HepG2 (cell line): Measurements from ENCODE around the gene AKR1A1. TPM values are rescaled to one million over a fixed set of nuclear protein-coding genes. Genes with fewer than 3 reads are reported as not detected.

Experiments
- ATF7 ChIP-seq, 2 experiments: fragments of 450-650 bp in 1 of 2; sonication (generic) in 1 of 2; formaldehyde crosslinking in 1 of 2; IDR thresholded peaks; 2 replicates each; pipeline versions ENCODE4 v1.4.0 to v1.6.1; 2016 to 2020; ENCODE audit warnings: antibody characterized with exemption in 1 of 2, mild to moderate bottlenecking in 1 of 2, missing genetic modification reagents in 1 of 2
- CAMTA2 ChIP-seq: sonication (generic); formaldehyde crosslinking; IDR thresholded peaks from 2 replicates; pipeline ENCODE4 v1.4.0; 2020; ENCODE audit warnings: mild to moderate bottlenecking, missing genetic modification reagents, borderline replicate concordance
- CEBPB ChIP-seq: IDR thresholded peaks from 2 replicates; pipeline ENCODE4 v1.6.1; 2011; ENCODE audit warnings: low read depth, low read length, improper control_type of control experiment, borderline replicate concordance
- DNMT3B ChIP-seq: conservative IDR thresholded peaks from 2 replicates; pipeline ENCODE4 v1.6.1; 2016; ENCODE audit warnings: missing biosample characterization, control low read depth
- FUBP1 ChIP-seq: sonication (generic); formaldehyde crosslinking; IDR thresholded peaks from 2 replicates; pipeline ENCODE4 v1.5.1; 2020; ENCODE audit warnings: missing genetic modification reagents, mild to moderate bottlenecking, borderline replicate concordance
- MTERF4 ChIP-seq: sonication (generic); formaldehyde crosslinking; IDR thresholded peaks from 2 replicates; pipeline ENCODE4 v1.8.0; 2023; ENCODE audit warnings: mild to moderate bottlenecking, missing genetic modification reagents
- POLR2AphosphoS5 ChIP-seq: IDR thresholded peaks from 2 replicates; pipeline ENCODE4 v1.6.1; 2012; ENCODE audit warnings: low read depth, low read length
- REST ChIP-seq, 2 experiments: IDR thresholded peaks; 2 replicates each; pipeline ENCODE4 v1.6.1; 2011 to 2012; ENCODE audit warnings: low read length in 2 of 2, borderline replicate concordance in 1 of 2, low read depth in 1 of 2, mild to moderate bottlenecking in 1 of 2, moderate library complexity in 1 of 2
- SIX1 ChIP-seq: sonication (generic); formaldehyde crosslinking; IDR thresholded peaks from 2 replicates; pipeline ENCODE4 v1.4.0; 2020; ENCODE audit warnings: missing genetic modification reagents, borderline replicate concordance
- SMYD3 ChIP-seq: sonication (generic); formaldehyde crosslinking; IDR thresholded peaks from 2 replicates; pipeline ENCODE4 v1.8.1; 2023; ENCODE audit warnings: mild to moderate bottlenecking, missing genetic modification reagents
- SNRNP70 ChIP-seq: fragments of 200-400 bp; formaldehyde crosslinking; IDR thresholded peaks from 2 replicates; pipeline ENCODE4 v1.6.1; 2017; ENCODE audit warnings: mild to moderate bottlenecking, low read depth, low read length, moderate library complexity
- ZFP41 ChIP-seq: sonication (generic); formaldehyde crosslinking; IDR thresholded peaks from 2 replicates; pipeline ENCODE4 v1.4.0; 2020; ENCODE audit warnings: mild to moderate bottlenecking, missing genetic modification reagents, borderline replicate concordance
- ZNF10 ChIP-seq: sonication (generic); formaldehyde crosslinking; IDR thresholded peaks from 2 replicates; pipeline ENCODE4 v1.4.0; 2020; ENCODE audit warnings: mild to moderate bottlenecking, low read depth, missing genetic modification reagents, borderline replicate concordance
- ZNF362 ChIP-seq: sonication (generic); formaldehyde crosslinking; IDR thresholded peaks from 2 replicates; pipeline ENCODE4 v1.4.0; 2020; ENCODE audit warnings: missing genetic modification reagents, mild to moderate bottlenecking, borderline replicate concordance
- ZNF550 ChIP-seq: sonication (generic); formaldehyde crosslinking; IDR thresholded peaks from 2 replicates; pipeline ENCODE4 v1.4.0; 2020; ENCODE audit warnings: mild to moderate bottlenecking, missing genetic modification reagents, borderline replicate concordance
- polyA plus RNA-seq, 8 experiments: library from polyadenylated mRNA; depleted of rRNA in 3 of 8; stranded (reverse) in 7 of 8; unstranded in 1 of 8; fragments of >200 nt; fragmentation: Illumina TruSeq in 4 of 8; extraction: Trizol in 4 of 8; gene quantifications; 2 replicates each; pipeline versions ENCODE4 v1.2.1 to v1.2.3, GENCODE V29; 2011 to 2016; ENCODE audit warnings: low read depth in 4 of 8, missing spikeins in 1 of 8, mixed read lengths in 1 of 8; ENCODE audit not compliant: insufficient read depth in 1 of 8
- total RNA-seq, 5 experiments: library from RNA; depleted of rRNA; stranded (reverse); fragments of >200 nt; fragmentation: Illumina TruSeq; extraction: Trizol; gene quantifications; 2 replicates each; pipeline ENCODE4 v1.2.3, GENCODE V29; 2016; ENCODE audit warnings: low read depth in 1 of 5
- TF ChIP-seq, protein P1 (sequence below): sonication (generic); formaldehyde crosslinking; IDR thresholded peaks from 2 replicates; pipeline ENCODE4 v1.5.0; 2020; ENCODE audit warnings: mild to moderate bottlenecking, missing genetic modification reagents, moderate library complexity

The AKR1A1 gene
- total and polyA plus RNA-seq, 2 of the 13 experiments (the other 11 are each of a cell fraction or from before 2014, with no cell fraction given) = 181 to 217 TPM

- TF ChIP-seq CEBPB (peak; percentile 51; the same call in 1 of the 2 replicates), MTERF4 (CRISPR knock-in tag) (no peak), SMYD3 (CRISPR knock-in tag) (no peak), CAMTA2 (CRISPR knock-in tag) (no peak), POLR2AphosphoS5 (peak; percentile 53; the same call in 1 of the 2 replicates), REST (IDR thresholded peaks at IDR 0.05; ENCODE audit: borderline replicate concordance in 1 of 2, low read depth in 1 of 2, low read length in 2 of 2) (no peak), ATF7 (IDR thresholded peaks at IDR 0.05) (peak; percentile 8; the same call in 1 of the 2 replicates), ATF7 (CRISPR knock-in tag; IDR thresholded peaks at IDR 0.05) (no peak), ZNF10 (CRISPR knock-in tag) (no peak), SIX1 (CRISPR knock-in tag) (no peak), FUBP1 (CRISPR knock-in tag) (no peak), SNRNP70 (no peak), ZFP41 (CRISPR knock-in tag) (no peak), ZNF362 (CRISPR knock-in tag) (peak; percentile 97), DNMT3B (CRISPR knock-in tag) (no peak), ZNF550 (CRISPR knock-in tag) (no peak)
- TF ChIP-seq, protein P1, sequence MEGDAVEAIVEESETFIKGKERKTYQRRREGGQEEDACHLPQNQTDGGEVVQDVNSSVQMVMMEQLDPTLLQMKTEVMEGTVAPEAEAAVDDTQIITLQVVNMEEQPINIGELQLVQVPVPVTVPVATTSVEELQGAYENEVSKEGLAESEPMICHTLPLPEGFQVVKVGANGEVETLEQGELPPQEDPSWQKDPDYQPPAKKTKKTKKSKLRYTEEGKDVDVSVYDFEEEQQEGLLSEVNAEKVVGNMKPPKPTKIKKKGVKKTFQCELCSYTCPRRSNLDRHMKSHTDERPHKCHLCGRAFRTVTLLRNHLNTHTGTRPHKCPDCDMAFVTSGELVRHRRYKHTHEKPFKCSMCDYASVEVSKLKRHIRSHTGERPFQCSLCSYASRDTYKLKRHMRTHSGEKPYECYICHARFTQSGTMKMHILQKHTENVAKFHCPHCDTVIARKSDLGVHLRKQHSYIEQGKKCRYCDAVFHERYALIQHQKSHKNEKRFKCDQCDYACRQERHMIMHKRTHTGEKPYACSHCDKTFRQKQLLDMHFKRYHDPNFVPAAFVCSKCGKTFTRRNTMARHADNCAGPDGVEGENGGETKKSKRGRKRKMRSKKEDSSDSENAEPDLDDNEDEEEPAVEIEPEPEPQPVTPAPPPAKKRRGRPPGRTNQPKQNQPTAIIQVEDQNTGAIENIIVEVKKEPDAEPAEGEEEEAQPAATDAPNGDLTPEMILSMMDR (CRISPR knock-in tag) = no peak
These were observed 4.9 kb upstream of the AKR1A1 start (continued) for GRCh38 chr1:45545553-45546310.
